H1 (cell line): ENCODE measurements around the gene MOK. TPM values are rescaled to one million over a fixed set of nuclear protein-coding genes. Genes with fewer than 3 reads are reported as not detected.

Experiments used
- CTCF ChIA-PET: fragments of 300-600 bp; sonication (Branson Sonifier 250); formaldehyde crosslinking; loops from one replicate; lab custom pipeline; 2021; ENCODE audit not compliant: partially characterized antibody; lab: Charles Lee
- POLR2A ChIA-PET: fragments of 300-600 bp; sonication (Branson Sonifier 250); formaldehyde crosslinking; loops from one replicate; lab custom pipeline; 2021; ENCODE audit warnings: inconsistent platforms; ENCODE audit not compliant: partially characterized antibody; lab: Charles Lee
- DNase-seq, 2 experiments: peaks; one replicate each; pipeline versions ENCODE4 v3.0.0 to v3.0.0-alpha.2; 2010 to 2022; ENCODE audit warnings: low spot score in 2 of 2, low read depth in 1 of 2, mixed read lengths in 1 of 2
- FAIRE-seq: peaks from 2 replicates; lab custom pipeline; 2011; peaks lifted over from hg19 to GRCh38; lab: Jason Lieb, UNC
- H2AFZ ChIP-seq: 2 replicates; pipeline ENCODE4 v1.8.1; 2012; ENCODE audit warnings: low read length, inconsistent platforms
- H2AK5ac ChIP-seq: 2 replicates; pipeline ENCODE4 v1.6.1; 2013; ENCODE audit warnings: low read depth, low read length
- H2BK120ac ChIP-seq: replicated peaks from 2 replicates; pipeline ENCODE3; 2013; ENCODE audit warnings: low read depth, low read length, inconsistent platforms
- H2BK12ac ChIP-seq: 2 replicates; pipeline ENCODE4 v1.6.1; 2013; ENCODE audit warnings: low read depth, low read length
- H2BK15ac ChIP-seq: 2 replicates; pipeline ENCODE4 v1.6.1; 2013; ENCODE audit warnings: low read length
- H2BK20ac ChIP-seq: 2 replicates; pipeline ENCODE4 v1.6.1; 2013; ENCODE audit warnings: low read length
- H2BK5ac ChIP-seq: 2 replicates; pipeline ENCODE4 v1.6.1; 2013; ENCODE audit warnings: low read depth, low read length
- H3K14ac ChIP-seq: 2 replicates; pipeline ENCODE4 v1.6.1; 2013; ENCODE audit warnings: inconsistent platforms; ENCODE audit not compliant: insufficient read length
- H3K18ac ChIP-seq: 2 replicates; pipeline ENCODE4 v1.6.1; 2013; ENCODE audit warnings: low read length; ENCODE audit errors: extremely low read depth
- H3K23ac ChIP-seq: 2 replicates; pipeline ENCODE4 v1.6.1; 2013; ENCODE audit warnings: inconsistent platforms; ENCODE audit not compliant: insufficient read length
- H3K23me2 ChIP-seq: 2 replicates; pipeline ENCODE4 v1.6.1; 2013; ENCODE audit warnings: low read depth, low read length
- H3K27ac ChIP-seq: 2 replicates; pipeline ENCODE4 v1.6.1; 2011; ENCODE audit warnings: low read depth, low read length, inconsistent platforms
- H3K27me3 ChIP-seq, 4 experiments: replicated peaks in 1 of 4; 1 replicate in 1 of 4; 2 replicates in 3 of 4; pipeline versions ENCODE4 v1.6.1 to v1.8.1; 2011 to 2013; ENCODE audit warnings: low read length in 3 of 4, mild to moderate bottlenecking in 3 of 4, inconsistent platforms in 2 of 4, mixed read lengths in 2 of 4, moderate library complexity in 1 of 4; ENCODE audit not compliant: control insufficient read depth in 3 of 4, insufficient read depth in 3 of 4; ENCODE audit errors: extremely low read depth in 1 of 4
- H3K36me3 ChIP-seq, 4 experiments: 2 replicates each; pipeline versions ENCODE4 v1.6.1 to v1.8.1; 2011 to 2013; ENCODE audit warnings: mild to moderate bottlenecking in 4 of 4, low read length in 3 of 4, moderate library complexity in 2 of 4, control low read depth in 1 of 4, inconsistent platforms in 1 of 4; ENCODE audit not compliant: insufficient read depth in 4 of 4, control insufficient read depth in 2 of 4
- H3K4ac ChIP-seq: replicated peaks from 2 replicates; pipeline ENCODE3; 2013; ENCODE audit warnings: low read length, low read depth, mixed read lengths, inconsistent platforms; ENCODE audit not compliant: insufficient read length
- H3K4me1 ChIP-seq, 4 experiments: replicated peaks in 1 of 4; 1 replicate in 1 of 4; 2 replicates in 3 of 4; pipeline versions ENCODE4 v1.6.1 to v1.8.1; 2011 to 2013; ENCODE audit warnings: low read length in 3 of 4, inconsistent platforms in 2 of 4, mixed read lengths in 1 of 4; ENCODE audit not compliant: insufficient read depth in 4 of 4, control insufficient read depth in 3 of 4
- H3K4me2 ChIP-seq, 2 experiments: 2 replicates each; pipeline versions ENCODE4 v1.6.1 to v1.8.1; 2011 to 2013; ENCODE audit warnings: low read depth in 2 of 2, low read length in 2 of 2, control low read depth in 1 of 2, inconsistent platforms in 1 of 2, mild to moderate bottlenecking in 1 of 2; ENCODE audit not compliant: insufficient read depth in 1 of 2
- H3K4me3 ChIP-seq, 4 experiments: fragments of 200-600, 300-600 bp in 1 of 4; sonication (generic), shearing (Covaris generic), sonication (Bioruptor Twin) in 1 of 4; 2 replicates each; pipeline versions ENCODE4 v1.5.1 to v1.8.1; 2011 to 2016; ENCODE audit warnings: low read length in 4 of 4, low read depth in 3 of 4, control low read depth in 2 of 4, inconsistent platforms in 2 of 4, mild to moderate bottlenecking in 2 of 4, mixed read lengths in 1 of 4, moderate library complexity in 1 of 4; ENCODE audit not compliant: insufficient read depth in 2 of 4; ENCODE audit errors: extremely low read depth in 1 of 4
- H3K56ac ChIP-seq: replicated peaks from 2 replicates; pipeline ENCODE3; 2013; ENCODE audit warnings: low read depth, mild to moderate bottlenecking, mixed read lengths, low read length, inconsistent platforms; ENCODE audit not compliant: insufficient read length
- H3K79me1 ChIP-seq: 2 replicates; pipeline ENCODE4 v1.6.1; 2013; ENCODE audit warnings: low read depth, low read length, control low read depth
- H3K79me2 ChIP-seq, 2 experiments: 2 replicates each; pipeline versions ENCODE4 v1.6.1 to v1.8.1; 2012 to 2013; ENCODE audit warnings: low read length in 2 of 2, mild to moderate bottlenecking in 2 of 2, inconsistent platforms in 1 of 2; ENCODE audit not compliant: insufficient read depth in 2 of 2, control insufficient read depth in 1 of 2
- H3K9ac ChIP-seq, 4 experiments: replicated peaks in 1 of 4; 1 replicate in 1 of 4; 2 replicates in 3 of 4; pipeline versions ENCODE4 v1.6.1 to v1.8.1; 2011 to 2013; ENCODE audit warnings: low read depth in 3 of 4, low read length in 3 of 4, control low read depth in 2 of 4, mild to moderate bottlenecking in 2 of 4, moderate library complexity in 2 of 4, inconsistent platforms in 1 of 4; ENCODE audit errors: extremely low read depth in 1 of 4
- H3K9me3 ChIP-seq, 2 experiments: 2 replicates each; pipeline versions ENCODE4 v1.6.1 to v1.8.1; 2012 to 2013; ENCODE audit warnings: mild to moderate bottlenecking in 2 of 2, moderate library complexity in 2 of 2, control low read depth in 1 of 2, inconsistent platforms in 1 of 2, low read depth in 1 of 2, low read length in 1 of 2, mixed read lengths in 1 of 2; ENCODE audit not compliant: insufficient read depth in 2 of 2
- H4K20me1 ChIP-seq, 2 experiments: replicated peaks in 1 of 2; 2 replicates each; pipeline versions ENCODE3 to v1.8.1; 2011 to 2013; ENCODE audit warnings: inconsistent platforms in 2 of 2, low read length in 2 of 2, mild to moderate bottlenecking in 1 of 2; ENCODE audit not compliant: insufficient read depth in 2 of 2, control insufficient read depth in 1 of 2
- H4K5ac ChIP-seq: 2 replicates; pipeline ENCODE4 v1.6.1; 2013; ENCODE audit warnings: low read length, low read depth, mixed read lengths, inconsistent platforms; ENCODE audit not compliant: insufficient read length
- H4K8ac ChIP-seq: 2 replicates; pipeline ENCODE4 v1.8.0; 2013; ENCODE audit warnings: mild to moderate bottlenecking, moderate library complexity, low read length, inconsistent platforms; ENCODE audit not compliant: insufficient read depth; ENCODE audit errors: extremely low read depth
- H4K91ac ChIP-seq: replicated peaks from 2 replicates; pipeline ENCODE3; 2013; ENCODE audit warnings: low read length, mixed read lengths, inconsistent platforms; ENCODE audit not compliant: insufficient read length
- CREB1 ChIP-seq: IDR thresholded peaks from 2 replicates; pipeline ENCODE4 v1.6.1; 2012; ENCODE audit warnings: inconsistent platforms
- CTCF ChIP-seq, 3 experiments: IDR thresholded peaks; 1 replicate in 2 of 3; 2 replicates in 1 of 3; pipeline versions ENCODE4 v1.5.1 to v1.6.1; 2011; ENCODE audit warnings: low read length in 3 of 3, mild to moderate bottlenecking in 3 of 3, inconsistent platforms in 2 of 3, low read depth in 1 of 3, moderate library complexity in 1 of 3; ENCODE audit not compliant: insufficient read depth in 1 of 3; ENCODE audit errors: control extremely low read depth in 1 of 3
- MAFK ChIP-seq: IDR thresholded peaks from 2 replicates; pipeline ENCODE4 v1.6.1; 2012; ENCODE audit warnings: low read depth, mild to moderate bottlenecking, improper control_type of control experiment, low read length
- PHF8 ChIP-seq: fragments of 200-600 bp; sonication (generic); conservative IDR thresholded peaks from 2 replicates; pipeline ENCODE4 v1.7.1; 2012; ENCODE audit warnings: low read depth, mild to moderate bottlenecking, inconsistent platforms, low read length, moderate library complexity
- RAD21 ChIP-seq, 2 experiments: IDR thresholded peaks in 1 of 2; conservative IDR thresholded peaks in 1 of 2; 2 replicates each; pipeline ENCODE4 v1.6.1; 2011; ENCODE audit warnings: low read depth in 2 of 2, low read length in 2 of 2, improper control_type of control experiment in 1 of 2, inconsistent platforms in 1 of 2, mild to moderate bottlenecking in 1 of 2, moderate library complexity in 1 of 2
- SAP30 ChIP-seq: fragments of 300-600 bp; sonication (generic); IDR thresholded peaks from 2 replicates; pipeline ENCODE4 v1.7.1; 2012; ENCODE audit warnings: low read length, moderate library complexity, mild to moderate bottlenecking, inconsistent platforms; ENCODE audit not compliant: insufficient read depth, insufficient replicate concordance
- SIN3A ChIP-seq, 2 experiments: IDR thresholded peaks in 1 of 2; conservative IDR thresholded peaks in 1 of 2; 2 replicates each; pipeline ENCODE4 v1.6.1; 2011 to 2012; ENCODE audit warnings: low read length in 2 of 2, improper control_type of control experiment in 1 of 2, low read depth in 1 of 2, mild to moderate bottlenecking in 1 of 2
- SP4 ChIP-seq: IDR thresholded peaks from 2 replicates; pipeline ENCODE4 v1.6.1; 2012; ENCODE audit warnings: low read length, inconsistent platforms
- WGBS, 2 experiments: shearing (Covaris generic) in 1 of 2; methylation state at CpG; one replicate each; pipeline versions ENCODE4 v1.1.6 to v1.1.7; 2013 to 2015; ENCODE audit warnings: low lambda C conversion rate in 2 of 2, mixed read lengths in 2 of 2, inconsistent platforms in 1 of 2, low coverage in 1 of 2, missing lambda C conversion rate in 1 of 2; ENCODE audit not compliant: insufficient replicate concordance in 2 of 2, insufficient coverage in 1 of 2, insufficient read length in 1 of 2; ENCODE audit errors: extremely low coverage in 1 of 2, missing lambda C conversion rate in 1 of 2; 5-methylcytosine and 5-hydroxymethylcytosine counted together
- polyA plus RNA-seq, 7 experiments: library from polyadenylated mRNA; depleted of rRNA in 3 of 7; stranded (reverse) in 5 of 7; unstranded in 2 of 7; fragments of >200 nt in 5 of 7; fragments of 200-250 nt in 2 of 7; gene quantifications; 1 replicate in 5 of 7; 2 replicates in 1 of 7; 4 replicates in 1 of 7; pipeline versions ENCODE4 v1.2.1 to v1.2.3, GENCODE V29; 2011 to 2013; ENCODE audit warnings: missing spikeins in 2 of 7, mixed read lengths in 2 of 7
- total RNA-seq: library from RNA; stranded (reverse); fragmentation: NEBNext Ultra II Directional; extraction: Animal tissue kit (Norgen Biotek cat#: 25700); gene quantifications from 2 replicates; pipeline ENCODE4 v1.2.1, GENCODE V29; 2021

Gene MOK
- total and polyA plus RNA-seq, 2 of the 8 experiments (the other 6 are each of a cell fraction or from before 2014, with no cell fraction given), result 2.1 to 2.5 TPM

- H4K8ac ChIP-seq, result peak overlapping the region; percentile 29; the same call in 1 of the 2 replicates
- no peak overlapping the region for H3K18ac ChIP-seq
- H3K14ac ChIP-seq, result no peak overlapping the region
- H3K23ac ChIP-seq, result no peak overlapping the region
- no peak overlapping the region for H2BK20ac ChIP-seq
- H3K23me2 ChIP-seq, result 0 out of 2 replicates have a peak, but pooled peaks cover 2% of the 10 kb centered on the region
- no peak overlapping the region for H2BK12ac ChIP-seq
- no peak overlapping the region for H2BK5ac ChIP-seq
- H3K27ac ChIP-seq, result no peak overlapping the region
- H2AFZ ChIP-seq, result no peak overlapping the region
- H3K4me3 ChIP-seq, result no peak overlapping the region
- no peak overlapping the region for H3K56ac ChIP-seq
- no peak overlapping the region for H2AK5ac ChIP-seq
- H4K20me1 ChIP-seq, result no peaks in the 10 kb centered on the region
- no peak overlapping the region for H2BK15ac ChIP-seq
- ChIA-PET CTCF (interaction anchor here (1.3 to 6.4 kb wide), 7 partner anchors 11 to 91 kb away, joined by 3 to 44 read pairs (median 9); partner anchors contain the start of gene ZNF839), POLR2A (interaction anchor here (1.0 to 1.6 kb wide), 2 partner anchors 84 to 387 kb away, joined by 3 read pairs; no protein-coding TSS in a partner anchor)
- no peak overlapping the region for H4K91ac ChIP-seq
- no peak overlapping the region for H3K9ac ChIP-seq
- H3K27me3 ChIP-seq, result no peaks in the 10 kb centered on the region
- peaks cover 0 to 6% (median 2%) of the 10 kb centered on the region in 4 experiments; a peak in 4 of 7 replicates for H3K4me1 ChIP-seq
- H3K4me2 ChIP-seq, result no peak overlapping the region
- no peak overlapping the region for H4K5ac ChIP-seq
- DNase-seq (no peak), FAIRE-seq (no peak)
- no peaks in the 10 kb centered on the region for H3K79me2 ChIP-seq
- H3K36me3 ChIP-seq, result no peaks in the 10 kb centered on the region
- WGBS, 2 experiments, result 92% methylated on average over 9 of the region's 9 CpGs; no CpG with 5 or more reads in 1 of the 2 experiments
- no peaks in the 10 kb centered on the region for H3K79me1 ChIP-seq
- no peak for TF ChIP-seq MAFK
- TF ChIP-seq SP4, result no peak
- no peak for TF ChIP-seq SIN3A (conservative IDR thresholded peaks at IDR 0.05 in 1 of 2, IDR thresholded peaks at IDR 0.05 in 1 of 2; ENCODE audit: low read depth in 1 of 2, low read length in 2 of 2)
- TF ChIP-seq RAD21 (IDR thresholded peaks at IDR 0.05 in 1 of 2, conservative IDR thresholded peaks at IDR 0.05 in 1 of 2; ENCODE audit: low read depth in 2 of 2, low read length in 2 of 2), result 0 out of 4 replicates have a peak, but pooled peaks of 1 of the 2 experiments have one; percentile 3
- no peak for TF ChIP-seq CREB1
- TF ChIP-seq PHF8, result no peak
- peak in 1 of 3 experiments; percentile 22; a peak in 1 of 4 replicates for TF ChIP-seq CTCF (IDR thresholded peaks at IDR 0.05; ENCODE audit: control extremely low read depth in 1 of 3, insufficient read depth in 1 of 3, low read depth in 1 of 3, low read length in 3 of 3)
- TF ChIP-seq SAP30, result no peak
- no peak overlapping the region for H2BK120ac ChIP-seq
- H3K9me3 ChIP-seq, result no peaks in the 10 kb centered on the region
- H3K4ac ChIP-seq, result no peak overlapping the region
Observed at GRCh38 chr14:102232348-102232625, 72.7 kb downstream of the MOK start.
